Measurements from ENCODE around the gene ACE. TPM values are rescaled to one million over a fixed set of nuclear protein-coding genes. Genes with fewer than 3 reads are reported as not detected.

The ACE gene
- total RNA-seq, 1 experiment from 2014 or later: 0.76 TPM

GRCh38 chr17:63440127-63440769 lies 36.6 kb upstream of the ACE start:
- no peak for DNase-seq
- no peaks in the 10 kb centered on the region for H3K36me3 ChIP-seq (ENCODE audit: low read depth)
- peaks cover 47% of the 10 kb centered on the region for H3K79me2 ChIP-seq (ENCODE audit: low read depth)
- no TSS peak for BruUV-seq (replicated peaks)
- POLR2A ChIA-PET (ENCODE audit: unreplicated experiment): no interaction called here
- no peaks in the 10 kb centered on the region for H3K9me2 ChIP-seq (ENCODE audit: insufficient read depth)
- TF ChIP-seq EZH2 (IDR thresholded peaks at IDR 0.05; ENCODE audit: low read depth) (no peak), CTCF (conservative IDR thresholded peaks at IDR 0.05) (no peak)
- no peak overlapping the region for H3K4me3 ChIP-seq
- no peaks in the 10 kb centered on the region for H3K9me3 ChIP-seq (ENCODE audit: insufficient read depth, low read depth)
- no peak overlapping the region for H3K4me2 ChIP-seq
- peaks cover 15% of the 10 kb centered on the region for H3K4me1 ChIP-seq (replicated peaks; ENCODE audit: insufficient read depth)
- H3K27ac ChIP-seq: no peak overlapping the region
- H2AFZ ChIP-seq: no peak overlapping the region
- H3K27me3 ChIP-seq (ENCODE audit: insufficient read depth, low read depth): no peaks in the 10 kb centered on the region
- CTCF ChIA-PET: no interaction called here
- peaks cover 28% of the 10 kb centered on the region; the same call in 1 of the 2 replicates for H3F3A ChIP-seq (ENCODE audit: insufficient read depth, low read depth)
- intact Hi-C loops (cut with micrococcal nuclease; ENCODE audit: unreplicated experiment): no loop called here
- H4K20me1 ChIP-seq (ENCODE audit: insufficient read depth): peaks cover 11% of the 10 kb centered on the region; the same call in 1 of the 2 replicates

- Histone ChIP-seq H3K27ac (no peak overlapping the region), H3K27me3 (ENCODE audit: insufficient read depth, low read depth) (no peaks in the 10 kb centered on the region), H3K79me2 (ENCODE audit: low read depth) (peaks cover 50% of the 10 kb centered on the region), H4K20me1 (ENCODE audit: insufficient read depth) (peaks cover 11% of the 10 kb centered on the region; the same call in 1 of the 2 replicates), H3K4me2 (no peak overlapping the region), H3K4me1 (replicated peaks; ENCODE audit: insufficient read depth) (peaks cover 10% of the 10 kb centered on the region), H3K9me2 (ENCODE audit: insufficient read depth) (no peaks in the 10 kb centered on the region), H3K4me3 (no peak overlapping the region), H3F3A (ENCODE audit: insufficient read depth, low read depth) (peaks cover 23% of the 10 kb centered on the region; the same call in 1 of the 2 replicates), H2AFZ (no peak overlapping the region), H3K9me3 (ENCODE audit: insufficient read depth, low read depth) (no peaks in the 10 kb centered on the region), H3K36me3 (ENCODE audit: low read depth) (no peaks in the 10 kb centered on the region)
- ChIA-PET CTCF (no interaction called here), POLR2A (ENCODE audit: unreplicated experiment) (no interaction called here)
- no peak for TF ChIP-seq CTCF (conservative IDR thresholded peaks at IDR 0.05)
- intact Hi-C loops (cut with micrococcal nuclease; ENCODE audit: unreplicated experiment): no loop called here
- no TSS peak for BruUV-seq (replicated peaks)
- DNase-seq: no peak
Observed at GRCh38 chr17:63440770-63441335, 36.0 kb upstream of the ACE start.

GRCh38 chr17:63441654-63442053 lies 35.2 kb upstream of the ACE start:
- DNase-seq: no peak
- POLR2A ChIA-PET (ENCODE audit: unreplicated experiment): interaction anchor here (0.6 kb wide), 1 partner anchor 37 kb away, joined by 4 read pairs; no protein-coding TSS in a partner anchor
- Histone ChIP-seq H2AFZ (no peak overlapping the region), H3K79me2 (ENCODE audit: low read depth) (peaks cover 50% of the 10 kb centered on the region), H3K36me3 (ENCODE audit: low read depth) (no peaks in the 10 kb centered on the region), H3K4me1 (replicated peaks; ENCODE audit: insufficient read depth) (peaks cover 10% of the 10 kb centered on the region), H3K4me3 (no peak overlapping the region), H3K27ac (no peak overlapping the region), H4K20me1 (ENCODE audit: insufficient read depth) (peaks cover 11% of the 10 kb centered on the region; the same call in 1 of the 2 replicates), H3K9me3 (ENCODE audit: insufficient read depth, low read depth) (no peaks in the 10 kb centered on the region), H3F3A (ENCODE audit: insufficient read depth, low read depth) (peaks cover 17% of the 10 kb centered on the region; the same call in 1 of the 2 replicates), H3K9me2 (ENCODE audit: insufficient read depth) (no peaks in the 10 kb centered on the region), H3K27me3 (ENCODE audit: insufficient read depth, low read depth) (no peaks in the 10 kb centered on the region), H3K4me2 (no peak overlapping the region)
- intact Hi-C loops (cut with micrococcal nuclease; ENCODE audit: unreplicated experiment): no loop called here
- no peak for TF ChIP-seq EZH2 (IDR thresholded peaks at IDR 0.05; ENCODE audit: low read depth)
- no peak for TF ChIP-seq CTCF (conservative IDR thresholded peaks at IDR 0.05)
- CTCF ChIA-PET: no interaction called here
- no TSS peak for BruUV-seq (replicated peaks)
